Aorta (tissue), 5 donors: ENCODE measurements around the gene GLRX. TPM values are rescaled to one million over a fixed set of nuclear protein-coding genes. Genes with fewer than 3 reads are reported as not detected.

Experiments
- ATAC-seq: fragments of 200-7000 bp; cut with Tn5 transposase; one replicate; pipeline ENCODE4 v1.9.1; 2022; ENCODE audit warnings: moderate library complexity; ENCODE audit not compliant: low FRiP score
- DNase-seq, 2 donors: peaks; one replicate each; pipeline ENCODE4 v3.0.0-alpha.2; 2020
- H3K27ac ChIP-seq, 2 donors: one replicate each; pipeline ENCODE4 v1.5.1; 2013; ENCODE audit warnings: low read length in 2 of 2, mild to moderate bottlenecking in 2 of 2, moderate library complexity in 2 of 2, control low read depth in 1 of 2, inconsistent platforms in 1 of 2, low read depth in 1 of 2
- H3K27me3 ChIP-seq, 2 donors: one replicate each; pipeline ENCODE4 v1.6.1; 2013; ENCODE audit warnings: control low read depth in 1 of 2, low read length in 1 of 2, mild to moderate bottlenecking in 1 of 2, moderate library complexity in 1 of 2; ENCODE audit not compliant: insufficient read depth in 2 of 2, control insufficient read depth in 1 of 2
- H3K36me3 ChIP-seq, 2 donors: one replicate each; pipeline ENCODE4 v1.6.1; 2013; ENCODE audit warnings: control low read depth in 1 of 2, low read length in 1 of 2, mild to moderate bottlenecking in 1 of 2; ENCODE audit not compliant: insufficient read depth in 2 of 2, control insufficient read depth in 1 of 2
- H3K4me1 ChIP-seq, 2 donors: one replicate each; pipeline ENCODE4 v1.6.1; 2013; ENCODE audit warnings: low read length in 2 of 2, control low read depth in 1 of 2, mild to moderate bottlenecking in 1 of 2, moderate library complexity in 1 of 2; ENCODE audit not compliant: insufficient read depth in 2 of 2, control insufficient read depth in 1 of 2
- H3K4me3 ChIP-seq, 2 donors: one replicate each; pipeline ENCODE4 v1.5.1; 2013; ENCODE audit warnings: low read length in 2 of 2, control low read depth in 1 of 2, mild to moderate bottlenecking in 1 of 2
- H3K9me3 ChIP-seq: one replicate; pipeline ENCODE4 v1.6.1; 2013; ENCODE audit warnings: mild to moderate bottlenecking, low read length; ENCODE audit not compliant: control insufficient read depth
- WGBS, 2 donors: extraction: QIAGEN DNeasy Blood & Tissue Kit; methylation state at CpG; one replicate each; pipeline ENCODE4 v1.1.7; 2013; 5-methylcytosine and 5-hydroxymethylcytosine counted together
- intact Hi-C, 2 donors: fragments of 100-400 bp; cut with DNase I; formaldehyde crosslinking; loops; one replicate each; pipeline versions ENCODE4 v1.14.2 to v1.15.0; 2022
- polyA plus RNA-seq, 2 donors: library from polyadenylated mRNA; stranded (reverse); fragments of 200-250 nt; gene quantifications; one replicate each; pipeline ENCODE4 v1.2.3, GENCODE V29; 2013
- total RNA-seq, 2 donors: library from RNA; stranded (reverse); fragmentation: NEBNext Ultra II Directional; extraction: Animal tissue kit (Norgen Biotek cat#: 25700); gene quantifications; one replicate each; pipeline ENCODE4 v1.2.1, GENCODE V29; 2021
- donor health status: healthy with polysubstance abuse.
- donor health status: Bipolar disorder and iron deficiency.
- donor health status: DM: no; HTN: no; CAD: no.
- donor health status: DM: no; HTN: no; CAD: no.
- donor health status: DM: yes; HTN: yes; CAD: no.

Gene GLRX
- total and polyA plus RNA-seq, 4 donors = 38.5 to 161 (median 56.6) TPM

- DNase-seq = no peak
- Histone ChIP-seq H3K27ac (no peak overlapping the region), H3K27me3 (no peaks in the 10 kb centered on the region), H3K4me3 (no peak overlapping the region), H3K9me3 (no peaks in the 10 kb centered on the region), H3K36me3 (no peaks in the 10 kb centered on the region), H3K4me1 (peaks cover 3 to 6% of the 10 kb centered on the region in 2 donors)
- no peak for ATAC-seq
- WGBS, 2 donors = 67 to 87% methylated on average over 3 of the region's 3 CpGs
- intact Hi-C loops = no loop called here
Observed at GRCh38 chr5:95827892-95828246, 5.3 kb upstream of the GLRX start.

- Histone ChIP-seq H3K9me3 (no peaks in the 10 kb centered on the region), H3K36me3 (no peaks in the 10 kb centered on the region), H3K4me1 (peaks cover 3 to 6% of the 10 kb centered on the region in 2 donors), H3K27me3 (no peaks in the 10 kb centered on the region), H3K4me3 (no peak overlapping the region), H3K27ac (no peak overlapping the region)
- intact Hi-C loops = no loop called here
- DNase-seq (no peak), ATAC-seq (no peak)
- 92 to 94% methylated on average over 10 of the region's 10 CpGs for WGBS, 2 donors
Observed at GRCh38 chr5:95826949-95827891, 4.7 kb upstream of the GLRX start.

- H3K4me3 ChIP-seq = no peak overlapping the region
- no peaks in the 10 kb centered on the region for H3K9me3 ChIP-seq
- WGBS, 2 donors = 57 to 70% methylated on average over 3 of the region's 3 CpGs
- no peak for DNase-seq
- no peaks in the 10 kb centered on the region for H3K36me3 ChIP-seq
- ATAC-seq = no peak
- intact Hi-C loops = no loop called here
- H3K27ac ChIP-seq = no peak overlapping the region
- no peaks in the 10 kb centered on the region for H3K27me3 ChIP-seq
- H3K4me1 ChIP-seq = peaks cover 3 to 6% of the 10 kb centered on the region in 2 donors
Observed at GRCh38 chr5:95825495-95825894, 3.0 kb upstream of the GLRX start.

- Histone ChIP-seq H3K4me3 (no peak overlapping the region), H3K27ac (no peak overlapping the region), H3K36me3 (no peaks in the 10 kb centered on the region), H3K4me1 (peaks cover 3 to 6% of the 10 kb centered on the region in 2 donors), H3K9me3 (no peaks in the 10 kb centered on the region), H3K27me3 (no peaks in the 10 kb centered on the region)
- intact Hi-C loops = no loop called here
- no peak for DNase-seq
- ATAC-seq = no peak
- 93 to 94% methylated on average over 5 of the region's 5 CpGs for WGBS, 2 donors
Observed at GRCh38 chr5:95824747-95825146, 2.2 kb upstream of the GLRX start.

DNA sequence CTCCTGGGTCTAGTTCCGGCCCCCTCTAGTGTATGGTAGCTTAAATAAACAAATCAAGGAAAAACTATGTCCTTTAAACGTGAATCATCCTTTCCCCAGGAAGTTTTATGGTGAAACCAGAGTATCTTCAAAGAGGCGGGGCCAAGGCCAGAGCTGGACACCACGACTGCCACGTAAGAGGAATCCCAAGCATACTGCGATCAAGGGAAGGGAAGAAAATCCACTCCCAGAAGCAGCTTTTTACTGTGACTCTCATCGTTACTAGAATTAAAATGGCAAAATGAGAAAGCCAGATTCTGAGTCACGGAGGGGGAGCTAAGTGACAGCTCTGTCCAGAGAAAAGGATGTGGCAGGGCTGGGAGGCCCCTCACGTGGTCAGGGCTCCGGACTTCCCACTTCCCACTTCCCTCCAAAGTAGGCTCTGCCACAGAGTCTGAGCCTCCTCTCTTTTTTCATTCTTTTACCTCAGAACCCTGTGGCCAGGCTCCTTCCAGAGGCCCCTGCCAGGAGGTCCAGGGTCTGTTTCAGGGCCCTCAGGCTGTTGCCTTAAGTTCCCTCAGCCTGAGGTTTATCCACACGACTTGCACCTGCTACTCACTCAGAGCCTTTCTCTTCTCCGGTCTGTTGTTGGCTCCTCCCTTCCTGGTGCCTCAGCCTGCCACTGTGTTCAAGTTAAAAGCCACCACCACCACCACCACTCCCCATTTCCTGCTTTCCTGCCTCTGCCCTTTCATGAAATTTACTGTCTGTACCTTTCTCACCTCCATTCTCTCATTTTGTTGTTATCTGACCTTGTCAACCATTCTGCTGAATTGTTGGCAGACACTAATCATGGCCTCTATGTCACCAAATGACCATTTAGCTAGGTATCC lies 1.4 kb upstream of the GLRX start:
- Histone ChIP-seq H3K36me3 (no peaks in the 10 kb centered on the region), H3K9me3 (no peaks in the 10 kb centered on the region), H3K27ac (peak overlapping the region in 1 of 2 donors; percentile 13), H3K4me3 (no peak overlapping the region), H3K27me3 (no peaks in the 10 kb centered on the region), H3K4me1 (peaks cover 3 to 6% of the 10 kb centered on the region in 2 donors)
- 74 to 76% methylated on average over 12 of the region's 12 CpGs for WGBS, 2 donors
- intact Hi-C loops = no loop called here
- ATAC-seq (peak; percentile 77), DNase-seq (peak; percentile 80 to 84)

DNA sequence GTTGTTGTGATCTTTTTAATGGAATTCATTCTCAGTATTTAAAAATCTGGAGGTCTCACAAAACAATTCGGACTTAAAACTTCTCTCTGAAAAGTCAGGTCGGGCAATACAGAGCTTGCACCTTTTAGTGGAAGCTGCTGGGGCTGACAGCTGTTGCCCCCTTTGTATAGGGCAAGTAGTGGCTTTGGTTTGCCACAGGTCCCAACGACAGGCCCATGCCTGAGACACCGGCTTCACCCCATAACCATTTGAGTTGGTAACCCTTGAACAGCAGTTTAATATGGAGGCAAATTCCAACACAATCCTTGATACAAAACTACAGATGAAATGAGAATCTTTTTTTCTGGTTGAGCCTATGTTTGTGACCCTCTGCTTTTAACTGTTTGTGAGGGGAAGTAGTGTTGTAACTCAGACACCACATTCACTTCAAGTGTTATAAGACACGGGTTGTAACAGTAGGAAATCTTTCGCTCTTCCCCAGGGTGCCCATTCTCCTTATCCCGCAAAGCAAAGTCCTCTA lies 752 bp upstream of the GLRX start:
- Histone ChIP-seq H3K27me3 (no peaks in the 10 kb centered on the region), H3K4me1 (peaks cover 3 to 6% of the 10 kb centered on the region in 2 donors), H3K9me3 (no peaks in the 10 kb centered on the region), H3K36me3 (no peaks in the 10 kb centered on the region), H3K27ac (peak overlapping the region; percentile 79 to 83), H3K4me3 (peak overlapping the region in 1 of 2 donors; percentile 99)
- intact Hi-C loops = no loop called here
- DNase-seq = no peak
- no peak for ATAC-seq
- WGBS, 2 donors = 62 to 73% methylated on average over 7 of the region's 7 CpGs

DNA sequence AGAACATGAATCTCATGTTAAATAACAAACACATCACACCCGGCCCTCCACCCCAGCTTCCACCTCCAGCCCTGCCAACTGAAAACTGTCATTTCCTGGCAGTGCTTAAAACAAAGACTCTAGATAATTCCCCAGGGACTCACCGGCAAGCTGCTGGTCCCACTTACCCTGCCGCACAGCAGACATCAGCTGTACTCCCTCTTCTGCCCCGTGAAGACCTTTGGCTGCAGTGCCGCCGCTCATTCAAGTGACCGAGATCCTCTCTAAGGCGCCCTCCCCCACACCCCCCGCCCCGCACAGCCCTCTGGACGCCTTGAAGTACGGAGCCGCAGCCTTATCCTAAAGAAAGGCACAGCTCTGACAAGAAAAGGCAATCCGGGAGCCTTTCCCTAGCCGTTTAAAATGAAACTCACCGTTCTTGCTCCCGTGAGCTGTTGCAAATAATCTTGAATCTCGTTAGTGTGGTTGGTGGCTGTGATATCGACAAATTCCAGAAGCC lies 434 bp downstream of the GLRX start:
- ATAC-seq (peak; percentile 72), DNase-seq (peak; percentile 74 to 84)
- Histone ChIP-seq H3K36me3 (no peaks in the 10 kb centered on the region), H3K27ac (peak overlapping the region; percentile 51 to 79), H3K27me3 (no peaks in the 10 kb centered on the region), H3K9me3 (no peaks in the 10 kb centered on the region), H3K4me3 (peak overlapping the region; percentile 56 to 99), H3K4me1 (peaks cover 3 to 6% of the 10 kb centered on the region in 2 donors)
- WGBS, 2 donors = 0 to 1% methylated on average over 19 of the region's 19 CpGs
- intact Hi-C loops = no loop called here

DNA sequence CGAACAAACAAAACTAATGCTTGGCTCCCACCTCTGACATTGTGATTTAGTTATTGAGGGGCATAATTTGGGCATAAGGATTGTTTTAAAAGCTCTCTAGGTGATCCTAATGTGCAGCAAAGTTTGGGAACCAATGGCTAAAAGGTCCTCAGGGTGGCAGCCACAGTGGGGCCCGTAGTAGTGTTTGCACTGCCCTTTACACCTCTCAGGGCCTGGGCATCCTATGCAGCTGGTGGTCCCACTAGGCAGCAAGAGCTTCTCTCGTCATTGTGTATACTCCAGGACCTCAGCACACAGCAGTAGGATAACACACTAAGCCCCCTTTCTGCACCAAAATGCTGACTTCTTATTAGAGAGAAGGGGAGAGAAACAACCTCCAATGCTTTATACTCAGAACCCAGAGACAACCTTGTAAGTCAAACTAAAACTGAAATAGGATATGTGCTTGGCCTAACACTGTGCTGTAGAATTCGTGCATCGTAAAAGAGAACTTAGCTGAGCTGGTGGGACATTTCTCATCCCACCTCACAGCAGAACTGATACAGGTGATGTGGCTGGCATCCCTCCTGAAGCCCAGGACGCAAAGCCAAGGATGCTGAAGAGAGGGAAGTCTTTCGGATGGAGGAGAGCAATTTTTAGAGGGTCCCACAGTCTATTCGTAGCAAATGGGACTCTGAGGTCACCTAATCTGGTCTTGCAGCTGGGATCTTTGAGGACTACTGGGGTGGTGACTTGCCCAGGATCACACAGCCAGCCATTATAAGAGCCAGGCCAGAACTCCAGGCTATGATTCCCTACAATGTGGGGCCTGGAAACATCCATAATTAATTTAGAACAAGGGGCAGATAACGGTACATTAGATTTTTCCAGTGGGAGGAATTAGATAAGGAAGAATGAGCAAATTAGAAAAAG lies 1.2 kb downstream of the GLRX start:
- Histone ChIP-seq H3K27me3 (no peaks in the 10 kb centered on the region), H3K9me3 (no peaks in the 10 kb centered on the region), H3K36me3 (no peaks in the 10 kb centered on the region), H3K4me3 (peak overlapping the region; percentile 56 to 99), H3K27ac (peak overlapping the region in 1 of 2 donors; percentile 59), H3K4me1 (peaks cover 3 to 6% of the 10 kb centered on the region in 2 donors)
- ATAC-seq (no peak), DNase-seq (no peak)
- WGBS, 2 donors = 62% methylated on average over 9 of the region's 9 CpGs
- intact Hi-C loops = no loop called here
